ENCODE results near the gene CBFA2T2. TPM values are rescaled to one million over a fixed set of nuclear protein-coding genes. Genes with fewer than 3 reads are reported as not detected.

Gene CBFA2T2
- total RNA-seq, 1 donor from 2014 or later, result 52.3 TPM

DNA sequence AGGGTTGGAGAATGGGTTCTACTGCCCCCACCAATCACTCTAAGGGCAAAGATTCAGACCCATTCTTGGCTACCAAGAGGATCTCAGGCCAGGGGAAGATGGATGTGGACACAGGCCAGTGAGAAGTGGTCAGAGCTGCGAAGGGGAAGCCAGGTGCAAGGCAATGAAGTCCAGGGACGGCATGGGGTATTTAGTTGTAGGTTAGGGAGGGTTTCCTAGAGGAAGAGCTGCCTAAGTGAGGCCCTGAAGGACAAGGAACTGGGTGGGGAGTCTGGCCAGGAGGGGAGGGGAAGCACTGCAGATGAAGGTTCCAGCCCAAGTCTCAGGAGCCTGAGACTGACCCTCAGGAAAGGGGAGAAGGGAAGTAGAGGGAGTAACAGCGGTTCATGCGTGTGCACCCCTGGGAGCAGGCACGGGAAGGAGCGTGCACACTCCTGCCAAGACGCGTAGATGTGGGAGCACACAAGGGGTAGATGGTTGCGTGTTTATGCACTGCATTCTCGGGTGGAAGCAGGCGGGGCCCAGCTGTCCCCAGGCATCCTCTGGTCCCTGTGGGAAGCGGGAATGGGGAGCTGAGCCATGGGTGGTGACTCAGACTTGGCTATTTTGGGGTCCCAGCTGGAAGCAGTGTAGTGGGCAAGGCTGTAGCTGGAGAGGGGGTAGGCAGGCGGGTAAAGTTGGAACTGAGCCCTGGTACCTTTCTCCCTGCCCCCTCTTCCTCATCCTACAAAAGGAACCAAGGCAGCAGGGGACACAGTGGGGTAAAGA, 180.2 kb downstream of the CBFA2T2 start:
- H3K4me1 Mint-ChIP-seq (ENCODE audit: unreplicated experiment), result peaks cover 40% of the 10 kb centered on the region
- peak overlapping the region; percentile 61 for H3K4me3 Mint-ChIP-seq
- H3K36me3 Mint-ChIP-seq, result peaks cover 16% of the 10 kb centered on the region
- H3K27ac Mint-ChIP-seq, result peak overlapping the region; percentile 36
- DNase-seq (ENCODE audit: extremely low spot score, unreplicated experiment), result no peak
- no peaks in the 10 kb centered on the region for H3K9me3 Mint-ChIP-seq
- H3K27me3 Mint-ChIP-seq, result no peaks in the 10 kb centered on the region
- TF ChIP-seq, protein P1, sequence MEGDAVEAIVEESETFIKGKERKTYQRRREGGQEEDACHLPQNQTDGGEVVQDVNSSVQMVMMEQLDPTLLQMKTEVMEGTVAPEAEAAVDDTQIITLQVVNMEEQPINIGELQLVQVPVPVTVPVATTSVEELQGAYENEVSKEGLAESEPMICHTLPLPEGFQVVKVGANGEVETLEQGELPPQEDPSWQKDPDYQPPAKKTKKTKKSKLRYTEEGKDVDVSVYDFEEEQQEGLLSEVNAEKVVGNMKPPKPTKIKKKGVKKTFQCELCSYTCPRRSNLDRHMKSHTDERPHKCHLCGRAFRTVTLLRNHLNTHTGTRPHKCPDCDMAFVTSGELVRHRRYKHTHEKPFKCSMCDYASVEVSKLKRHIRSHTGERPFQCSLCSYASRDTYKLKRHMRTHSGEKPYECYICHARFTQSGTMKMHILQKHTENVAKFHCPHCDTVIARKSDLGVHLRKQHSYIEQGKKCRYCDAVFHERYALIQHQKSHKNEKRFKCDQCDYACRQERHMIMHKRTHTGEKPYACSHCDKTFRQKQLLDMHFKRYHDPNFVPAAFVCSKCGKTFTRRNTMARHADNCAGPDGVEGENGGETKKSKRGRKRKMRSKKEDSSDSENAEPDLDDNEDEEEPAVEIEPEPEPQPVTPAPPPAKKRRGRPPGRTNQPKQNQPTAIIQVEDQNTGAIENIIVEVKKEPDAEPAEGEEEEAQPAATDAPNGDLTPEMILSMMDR (conservative IDR thresholded peaks at IDR 0.05), result no peak

DNA sequence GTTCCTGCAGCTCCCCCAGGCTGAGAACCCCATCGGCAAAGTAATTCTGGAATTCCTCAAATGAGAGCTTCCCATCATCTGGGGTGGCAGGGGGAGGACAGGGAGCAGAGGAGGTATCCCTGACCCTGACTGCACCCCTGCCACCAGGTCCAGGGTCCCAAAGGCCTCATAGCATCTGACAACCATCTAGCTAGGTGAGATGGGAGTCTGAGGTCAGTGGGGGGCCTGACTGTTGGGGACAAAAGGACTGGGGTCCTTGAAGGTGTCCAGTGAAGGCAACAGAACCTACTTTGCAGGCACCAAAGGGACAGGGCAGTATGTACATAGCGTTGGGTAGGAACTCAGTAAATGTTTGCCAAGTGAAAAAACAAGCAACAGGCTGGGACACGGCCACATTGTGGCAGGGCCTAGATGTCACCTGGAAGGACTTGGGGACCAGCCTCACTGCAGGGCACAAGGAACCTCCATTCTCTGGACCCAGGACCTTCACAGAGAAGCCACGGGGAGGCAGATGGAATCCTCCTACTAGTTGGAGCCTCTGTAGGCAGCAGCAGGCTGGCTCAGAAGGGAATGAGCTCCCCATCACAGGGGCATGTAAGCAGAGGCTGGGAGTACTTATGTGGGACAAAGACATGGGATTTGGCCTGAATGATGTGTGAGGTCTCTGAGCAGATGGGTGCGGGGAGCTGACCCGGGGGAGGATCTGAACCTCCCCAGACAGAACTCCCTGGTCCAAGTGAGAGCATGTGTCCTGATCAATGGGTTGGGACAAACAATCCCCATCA, 181.0 kb downstream of the CBFA2T2 start:
- Mint-ChIP-seq H3K27me3 (no peaks in the 10 kb centered on the region), H3K27ac (peak overlapping the region; percentile 18), H3K9me3 (no peaks in the 10 kb centered on the region), H3K4me3 (peak overlapping the region; percentile 78), H3K4me1 (ENCODE audit: unreplicated experiment) (peaks cover 43% of the 10 kb centered on the region), H3K36me3 (peaks cover 16% of the 10 kb centered on the region)
- TF ChIP-seq, protein P1 (conservative IDR thresholded peaks at IDR 0.05), result no peak
- DNase-seq (ENCODE audit: extremely low spot score, unreplicated experiment), result no peak

DNA sequence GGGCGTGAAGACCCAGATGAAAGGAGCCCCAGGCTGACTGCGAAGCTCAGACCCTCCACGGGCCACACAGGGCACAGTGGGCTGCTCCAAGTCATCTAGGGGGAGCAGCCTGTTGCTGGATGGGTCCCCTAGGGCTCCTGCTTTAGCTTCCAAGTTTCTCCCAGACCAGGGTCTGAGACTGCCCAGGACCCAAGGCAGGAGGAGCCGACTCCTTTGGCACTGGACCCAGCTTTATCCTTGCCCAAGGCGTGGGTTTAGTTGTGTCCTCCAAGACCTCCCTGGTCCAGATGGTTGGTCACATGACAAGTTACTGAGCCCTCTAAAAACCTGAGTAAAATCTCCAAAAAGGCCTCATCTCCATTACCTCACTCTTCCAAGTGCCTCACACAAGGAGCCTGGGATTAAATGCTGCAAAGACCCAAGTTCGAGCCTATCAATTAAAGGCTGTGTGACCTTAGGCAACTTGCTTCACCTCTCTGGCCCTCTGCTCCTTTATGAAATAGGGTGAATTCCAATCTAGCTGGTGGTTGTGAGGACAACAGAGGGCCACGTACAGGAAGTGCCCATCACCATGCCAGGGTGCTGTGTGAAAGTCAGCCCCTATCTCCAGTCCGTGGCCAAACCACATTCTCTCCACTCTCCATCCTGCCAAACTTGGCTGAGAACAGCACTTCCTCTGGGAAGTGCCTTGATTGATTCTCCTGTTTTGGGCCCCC, 181.8 kb downstream of the CBFA2T2 start:
- TF ChIP-seq, protein P1 (conservative IDR thresholded peaks at IDR 0.05), result no peak
- H3K9me3 Mint-ChIP-seq, result no peaks in the 10 kb centered on the region
- no peak for DNase-seq (ENCODE audit: extremely low spot score, unreplicated experiment)
- peaks cover 40% of the 10 kb centered on the region for H3K4me1 Mint-ChIP-seq (ENCODE audit: unreplicated experiment)
- no peaks in the 10 kb centered on the region for H3K27me3 Mint-ChIP-seq
- H3K36me3 Mint-ChIP-seq, result peaks cover 14% of the 10 kb centered on the region
- H3K4me3 Mint-ChIP-seq, result peak overlapping the region; percentile 86
- H3K27ac Mint-ChIP-seq, result peak overlapping the region; percentile 15

DNA sequence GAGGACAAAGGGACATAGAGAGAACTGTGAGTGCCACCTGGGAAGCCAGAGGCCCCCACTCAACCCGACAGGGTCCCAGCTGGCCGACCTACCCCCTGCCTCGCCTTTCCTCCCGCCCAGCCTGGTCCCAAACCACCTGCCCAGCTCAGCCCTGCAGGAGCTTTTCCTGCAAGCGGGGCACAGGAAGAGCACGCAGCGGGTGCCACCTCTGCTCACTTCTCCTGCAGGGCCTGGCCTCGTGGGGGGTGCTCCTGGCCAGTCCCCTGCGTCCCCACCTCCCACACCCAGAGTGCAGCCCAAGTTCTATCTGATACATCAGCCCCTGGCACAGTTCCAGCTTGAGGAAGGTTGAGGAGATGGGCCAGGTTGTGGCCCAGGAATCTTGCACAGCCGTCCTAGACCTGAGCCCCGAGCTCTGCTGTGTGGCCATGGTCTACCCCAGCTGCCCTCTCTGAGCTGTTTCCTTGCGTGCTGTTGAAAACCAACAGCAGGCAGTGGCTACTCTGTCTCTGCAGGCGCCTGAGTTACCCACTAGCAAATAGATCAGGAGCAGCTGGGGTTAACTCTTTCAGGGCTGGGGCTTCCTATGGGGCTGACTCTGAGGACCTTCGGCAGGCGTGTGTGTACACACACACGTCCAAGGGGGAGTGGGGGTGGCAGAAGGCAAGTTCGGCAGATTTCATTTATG, 182.7 kb downstream of the CBFA2T2 start:
- peak overlapping the region; percentile 43 for H3K27ac Mint-ChIP-seq
- peaks cover 39% of the 10 kb centered on the region for H3K4me1 Mint-ChIP-seq (ENCODE audit: unreplicated experiment)
- H3K4me3 Mint-ChIP-seq, result peak overlapping the region; percentile 86
- DNase-seq (ENCODE audit: extremely low spot score, unreplicated experiment), result no peak
- no peaks in the 10 kb centered on the region for H3K27me3 Mint-ChIP-seq
- H3K9me3 Mint-ChIP-seq, result no peaks in the 10 kb centered on the region
- TF ChIP-seq, protein P1 (conservative IDR thresholded peaks at IDR 0.05), result no peak
- H3K36me3 Mint-ChIP-seq, result peaks cover 13% of the 10 kb centered on the region

DNA sequence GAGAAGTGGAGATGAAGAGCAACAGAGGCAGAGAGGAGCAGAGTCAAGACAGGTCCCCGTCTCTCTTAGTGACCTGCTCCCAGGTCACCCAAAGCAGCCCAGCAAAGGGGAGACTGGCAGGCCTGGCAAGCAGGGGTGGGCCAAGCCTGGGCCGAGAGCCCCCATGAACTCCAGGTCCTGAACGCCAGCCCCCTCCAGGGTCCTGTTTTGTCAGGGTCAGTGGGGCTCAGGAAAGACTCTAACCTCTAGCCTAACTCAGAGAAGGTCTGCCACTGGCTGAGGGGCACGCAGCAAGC, 183.2 kb downstream of the CBFA2T2 start:
- H3K27ac Mint-ChIP-seq, result peak overlapping the region; percentile 43
- H3K4me1 Mint-ChIP-seq (ENCODE audit: unreplicated experiment), result peaks cover 39% of the 10 kb centered on the region
- H3K9me3 Mint-ChIP-seq, result no peaks in the 10 kb centered on the region

More for the DNA sequence above, 183.2 kb downstream of the CBFA2T2 start:
- TF ChIP-seq, protein P1 (conservative IDR thresholded peaks at IDR 0.05), result no peak
- H3K4me3 Mint-ChIP-seq, result peak overlapping the region; percentile 86
- no peaks in the 10 kb centered on the region for H3K27me3 Mint-ChIP-seq
- DNase-seq (ENCODE audit: extremely low spot score, unreplicated experiment), result no peak
- H3K36me3 Mint-ChIP-seq, result peaks cover 13% of the 10 kb centered on the region
